ENCODE results near the gene SBF2.
"Not testable (repeated sequence)": the region's sequence is repeated elsewhere in the genome, so short reads cannot be mapped to it uniquely, and the experiment has no call there.

Gene SBF2

GRCh38 chr11:10282117-10282516, 11.9 kb downstream of the SBF2 start:
- Mint-ChIP-seq H3K27ac (no peak overlapping the region), H3K9me3 (no peaks in the 10 kb centered on the region), H3K4me3 (no peak overlapping the region), H3K36me3 (ENCODE audit: low read depth) (no peaks in the 10 kb centered on the region), H3K27me3 (no peaks in the 10 kb centered on the region), H3K4me1 (ENCODE audit: low read depth) (peaks cover 23% of the 10 kb centered on the region)
- intact Hi-C loops (cut with micrococcal nuclease) = no loop called here

- H3K4me1 Mint-ChIP-seq (ENCODE audit: low read depth) = peaks cover 12% of the 10 kb centered on the region
- H3K36me3 Mint-ChIP-seq (ENCODE audit: low read depth) = no peaks in the 10 kb centered on the region
- no peaks in the 10 kb centered on the region for H3K9me3 Mint-ChIP-seq
- no peaks in the 10 kb centered on the region for H3K27me3 Mint-ChIP-seq
- no peak overlapping the region for H3K27ac Mint-ChIP-seq
- no peak overlapping the region for H3K4me3 Mint-ChIP-seq
- intact Hi-C loops (cut with micrococcal nuclease) = no loop called here
These were observed 18.3 kb downstream of the SBF2 start for GRCh38 chr11:10275714-10276113.

- H3K4me3 Mint-ChIP-seq = no peak overlapping the region
- no peak overlapping the region for H3K27ac Mint-ChIP-seq
- intact Hi-C loops (cut with micrococcal nuclease) = no loop called here
- no peaks in the 10 kb centered on the region for H3K9me3 Mint-ChIP-seq
- no peaks in the 10 kb centered on the region for H3K36me3 Mint-ChIP-seq (ENCODE audit: low read depth)
- H3K27me3 Mint-ChIP-seq = no peaks in the 10 kb centered on the region
- H3K4me1 Mint-ChIP-seq (ENCODE audit: low read depth) = peaks cover 12% of the 10 kb centered on the region
These were observed 19.3 kb downstream of the SBF2 start for GRCh38 chr11:10274726-10275125.

GRCh38 chr11:10273738-10274137, 20.3 kb downstream of the SBF2 start:
- H3K4me1 Mint-ChIP-seq (ENCODE audit: low read depth) = peaks cover 12% of the 10 kb centered on the region
- no peaks in the 10 kb centered on the region for H3K9me3 Mint-ChIP-seq
- H3K36me3 Mint-ChIP-seq (ENCODE audit: low read depth) = no peaks in the 10 kb centered on the region
- H3K27me3 Mint-ChIP-seq = no peaks in the 10 kb centered on the region
- no peak overlapping the region for H3K27ac Mint-ChIP-seq
- H3K4me3 Mint-ChIP-seq = no peak overlapping the region
- intact Hi-C loops (cut with micrococcal nuclease) = no loop called here

GRCh38 chr11:10272132-10272531, 21.9 kb downstream of the SBF2 start:
- H3K27ac Mint-ChIP-seq = no peak overlapping the region
- no peaks in the 10 kb centered on the region for H3K27me3 Mint-ChIP-seq
- H3K4me3 Mint-ChIP-seq = no peak overlapping the region
- intact Hi-C loops (cut with micrococcal nuclease) = no loop called here
- H3K36me3 Mint-ChIP-seq (ENCODE audit: low read depth) = no peaks in the 10 kb centered on the region
- no peaks in the 10 kb centered on the region for H3K9me3 Mint-ChIP-seq
- H3K4me1 Mint-ChIP-seq (ENCODE audit: low read depth) = peaks cover 12% of the 10 kb centered on the region

- intact Hi-C loops (cut with micrococcal nuclease) = loop anchor here (10.0 kb wide), 1 partner anchor 54 kb away; no protein-coding TSS in a partner anchor
- H3K27ac Mint-ChIP-seq = no peak overlapping the region
- no peaks in the 10 kb centered on the region for H3K27me3 Mint-ChIP-seq
- H3K9me3 Mint-ChIP-seq = no peaks in the 10 kb centered on the region
- no peak overlapping the region for H3K4me3 Mint-ChIP-seq
- no peaks in the 10 kb centered on the region for H3K4me1 Mint-ChIP-seq (ENCODE audit: low read depth)
- peaks cover 12% of the 10 kb centered on the region for H3K36me3 Mint-ChIP-seq (ENCODE audit: low read depth)
These were observed 25.1 kb downstream of the SBF2 start for GRCh38 chr11:10268746-10269488.

DNA sequence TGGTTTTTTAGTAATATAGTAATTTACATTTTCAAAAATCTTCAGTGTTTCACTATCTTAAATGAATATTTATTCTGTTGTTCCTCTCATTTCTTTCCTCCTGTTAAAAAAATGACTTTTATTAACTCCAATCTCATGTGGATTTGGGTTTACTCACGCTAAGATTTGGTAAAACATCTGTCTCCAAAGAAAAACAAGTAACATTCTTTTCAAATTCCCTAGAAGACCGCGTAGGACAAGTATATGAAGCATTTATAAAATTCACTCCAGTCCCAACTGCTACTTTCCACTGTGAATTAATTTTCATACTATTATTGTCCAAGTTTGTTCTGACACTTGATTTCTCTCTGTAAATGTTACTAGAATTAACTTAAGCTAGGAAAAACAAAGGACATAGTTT, 26.2 kb downstream of the SBF2 start:
- no peak overlapping the region for H3K27ac Mint-ChIP-seq
- no peaks in the 10 kb centered on the region for H3K27me3 Mint-ChIP-seq
- peaks cover 12% of the 10 kb centered on the region for H3K36me3 Mint-ChIP-seq (ENCODE audit: low read depth)
- no peaks in the 10 kb centered on the region for H3K9me3 Mint-ChIP-seq
- H3K4me3 Mint-ChIP-seq = no peak overlapping the region
- no peaks in the 10 kb centered on the region for H3K4me1 Mint-ChIP-seq (ENCODE audit: low read depth)
- intact Hi-C loops (cut with micrococcal nuclease) = loop anchor here (10.0 kb wide), 1 partner anchor 53 kb away; no protein-coding TSS in a partner anchor

DNA sequence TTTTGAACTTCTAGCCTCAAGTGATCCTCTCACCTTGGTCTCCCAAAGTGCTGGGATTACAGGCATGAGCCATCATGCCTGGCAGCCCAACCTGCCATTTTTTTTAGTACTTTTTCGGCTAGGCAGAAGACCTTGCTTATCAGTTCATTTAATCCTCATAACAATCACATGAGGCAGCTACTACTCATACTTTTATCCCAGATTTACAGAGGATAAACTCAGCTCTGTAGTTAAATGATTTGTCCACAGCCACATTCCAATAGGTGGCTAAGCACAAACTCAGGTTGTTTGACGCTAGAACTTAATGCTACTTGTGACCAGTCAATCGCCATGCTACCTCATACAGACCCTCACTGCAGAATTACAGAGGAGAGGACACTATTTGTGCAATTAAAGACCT, 28.1 kb downstream of the SBF2 start:
- H3K36me3 Mint-ChIP-seq (ENCODE audit: low read depth) = peaks cover 12% of the 10 kb centered on the region
- H3K4me1 Mint-ChIP-seq (ENCODE audit: low read depth) = no peaks in the 10 kb centered on the region
- H3K27me3 Mint-ChIP-seq = no peaks in the 10 kb centered on the region
- intact Hi-C loops (cut with micrococcal nuclease) = loop anchor here (10.0 kb wide), 1 partner anchor 51 kb away; no protein-coding TSS in a partner anchor
- no peak overlapping the region for H3K4me3 Mint-ChIP-seq
- no peaks in the 10 kb centered on the region for H3K9me3 Mint-ChIP-seq
- no peak overlapping the region for H3K27ac Mint-ChIP-seq

GRCh38 chr11:10264716-10265115, 29.3 kb downstream of the SBF2 start:
- not testable (repeated sequence) for H3K27me3 Mint-ChIP-seq; H3K27ac Mint-ChIP-seq; H3K4me1 Mint-ChIP-seq (ENCODE audit: low read depth); H3K4me3 Mint-ChIP-seq; H3K9me3 Mint-ChIP-seq
- intact Hi-C loops (cut with micrococcal nuclease) = loop anchor here (10.0 kb wide), 1 partner anchor 50 kb away; no protein-coding TSS in a partner anchor
- peaks cover 12% of the 10 kb centered on the region for H3K36me3 Mint-ChIP-seq (ENCODE audit: low read depth)

GRCh38 chr11:10263929-10264328, 30.1 kb downstream of the SBF2 start:
- Mint-ChIP-seq H3K36me3 (ENCODE audit: low read depth) (peaks cover 12% of the 10 kb centered on the region), H3K27me3 (no peaks in the 10 kb centered on the region)
- intact Hi-C loops (cut with micrococcal nuclease) = loop anchor here (10.0 kb wide), 1 partner anchor 49 kb away; no protein-coding TSS in a partner anchor

GRCh38 chr11:10261821-10262220, 32.2 kb downstream of the SBF2 start:
- Mint-ChIP-seq H3K4me3 (no peak overlapping the region), H3K27me3 (no peaks in the 10 kb centered on the region), H3K9me3 (no peaks in the 10 kb centered on the region), H3K27ac (no peak overlapping the region), H3K36me3 (ENCODE audit: low read depth) (peaks cover 12% of the 10 kb centered on the region), H3K4me1 (ENCODE audit: low read depth) (peaks cover 5% of the 10 kb centered on the region)
- intact Hi-C loops (cut with micrococcal nuclease) = loop anchor here (10.0 kb wide), 1 partner anchor 47 kb away; no protein-coding TSS in a partner anchor

More at GRCh38 chr11:10263929-10264328, 30.1 kb downstream of the SBF2 start:
- Mint-ChIP-seq H3K27ac (no peak overlapping the region), H3K9me3 (no peaks in the 10 kb centered on the region), H3K4me1 (ENCODE audit: low read depth) (peaks cover under 1% of the 10 kb centered on the region), H3K4me3 (no peak overlapping the region)

DNA sequence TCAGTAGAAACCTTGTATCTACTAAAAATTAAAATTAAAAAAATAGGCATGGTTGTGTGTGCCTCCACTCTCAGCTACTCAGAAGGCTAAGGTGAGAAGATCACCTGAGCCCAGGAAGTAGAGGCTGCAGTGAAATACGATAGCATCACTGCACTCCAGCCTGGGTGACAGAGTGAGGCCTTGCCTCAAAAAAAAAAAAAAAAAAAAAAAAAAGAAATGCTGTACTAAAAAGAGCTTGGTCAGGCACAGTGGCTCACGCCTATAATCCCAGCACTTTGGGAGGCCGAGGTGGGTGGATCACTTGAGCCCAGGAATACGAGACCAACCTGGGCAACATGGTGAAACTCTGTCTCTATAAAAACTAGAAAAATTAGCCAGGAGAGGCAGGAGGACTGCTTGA, 36.5 kb downstream of the SBF2 start:
- peaks cover 5% of the 10 kb centered on the region for H3K4me1 Mint-ChIP-seq (ENCODE audit: low read depth)
- intact Hi-C loops (cut with micrococcal nuclease) = no loop called here
- no peaks in the 10 kb centered on the region for H3K27me3 Mint-ChIP-seq
- no peaks in the 10 kb centered on the region for H3K36me3 Mint-ChIP-seq (ENCODE audit: low read depth)
- no peak overlapping the region for H3K4me3 Mint-ChIP-seq
- H3K27ac Mint-ChIP-seq = no peak overlapping the region
- no peaks in the 10 kb centered on the region for H3K9me3 Mint-ChIP-seq

DNA sequence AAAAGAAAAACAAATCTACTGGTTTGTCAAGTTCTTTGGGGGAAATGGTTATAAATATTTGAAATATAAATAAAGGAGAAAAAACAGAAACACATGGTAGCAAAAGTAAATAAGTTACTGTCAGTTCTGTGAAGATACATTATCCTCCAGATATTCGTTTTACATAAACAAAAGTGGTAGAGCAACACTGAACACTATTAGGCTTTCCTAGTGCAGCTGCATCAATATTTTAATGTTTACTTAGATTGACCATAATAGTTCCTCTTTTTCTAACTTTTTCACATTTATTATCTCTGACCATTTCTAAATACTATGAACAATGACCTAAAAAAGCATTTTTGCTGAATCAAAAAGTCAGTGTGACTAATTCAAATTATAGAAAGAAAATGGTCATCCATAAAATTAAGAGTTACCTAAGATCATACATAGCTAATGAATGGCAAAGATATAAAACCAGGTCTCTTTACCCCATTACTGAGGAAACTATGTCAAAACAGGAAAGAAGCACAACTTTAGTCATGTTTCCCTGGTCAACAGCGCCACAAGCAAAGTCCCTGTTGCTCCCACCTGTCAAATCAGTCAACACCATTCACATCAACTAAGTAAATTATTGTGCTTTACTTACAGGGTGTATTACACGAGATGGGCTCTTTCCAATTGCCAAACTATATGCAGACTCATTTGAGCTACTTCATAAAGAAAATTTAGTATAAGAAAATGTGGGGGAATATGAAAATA, 38.5 kb downstream of the SBF2 start:
- Mint-ChIP-seq H3K36me3 (ENCODE audit: low read depth) (no peaks in the 10 kb centered on the region), H3K4me1 (ENCODE audit: low read depth) (peaks cover 5% of the 10 kb centered on the region), H3K4me3 (no peak overlapping the region), H3K27ac (no peak overlapping the region), H3K27me3 (no peaks in the 10 kb centered on the region), H3K9me3 (no peaks in the 10 kb centered on the region)
- intact Hi-C loops (cut with micrococcal nuclease) = no loop called here

- intact Hi-C loops (cut with micrococcal nuclease); H3K4me3 Mint-ChIP-seq; H3K27ac Mint-ChIP-seq; H3K36me3 Mint-ChIP-seq (ENCODE audit: low read depth); H3K27me3 Mint-ChIP-seq; H3K4me1 Mint-ChIP-seq (ENCODE audit: low read depth); H3K9me3 Mint-ChIP-seq: not testable (repeated sequence)
These were observed 44.4 kb downstream of the SBF2 start for GRCh38 chr11:10249448-10250131.
